ENCODE measurements around the gene MRPL37.

The MRPL37 gene

GRCh38 chr1:54219688-54220003, 19.7 kb downstream of the MRPL37 start:
- TF ChIP-seq CTCF (IDR thresholded peaks at IDR 0.05; ENCODE audit: low read depth, low read length, missing control alignments), result no peak
- no peak for DNase-seq (ENCODE audit: low read depth)
- no peak overlapping the region for H3K4me3 ChIP-seq (ENCODE audit: low read depth, low read length)

DNA sequence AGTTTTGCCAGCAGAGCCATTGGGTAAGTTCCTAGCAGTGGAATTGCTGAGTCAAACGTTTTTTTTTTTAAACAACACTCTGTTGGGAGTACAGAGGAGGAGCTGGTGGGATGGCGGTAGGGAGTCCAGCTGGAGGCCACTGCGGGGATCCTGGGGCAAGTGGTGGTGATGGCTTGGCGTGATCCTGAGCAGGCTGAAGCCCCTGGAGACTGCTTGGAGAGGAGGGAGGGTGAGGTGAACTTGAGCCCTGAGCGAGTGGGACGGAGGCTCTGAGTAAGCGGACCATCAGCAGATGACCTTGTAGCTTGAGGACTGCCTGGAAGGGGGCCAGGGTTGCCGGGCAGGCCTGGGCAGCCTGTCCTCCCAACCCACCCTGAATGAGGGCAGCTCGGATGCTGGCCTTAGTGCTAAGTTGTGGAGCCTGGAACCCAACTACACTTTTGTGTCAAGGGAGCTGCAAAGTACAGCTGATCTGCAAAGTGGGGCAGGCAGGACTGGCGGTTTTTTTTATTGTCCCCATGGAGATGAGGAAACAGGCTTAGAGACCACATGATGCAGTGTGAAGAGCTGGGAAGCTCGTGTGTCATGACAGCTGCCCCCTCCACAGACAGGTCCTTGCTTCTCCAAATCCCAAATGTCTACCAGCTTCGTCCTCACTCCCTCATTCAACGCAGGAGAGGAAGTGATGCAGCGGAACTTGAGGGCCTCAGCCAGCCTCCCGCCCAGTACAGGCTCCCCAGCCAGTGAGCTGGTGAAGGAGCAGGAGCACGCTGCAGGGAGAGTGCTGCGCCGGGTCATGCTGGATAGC, 20.2 kb downstream of the MRPL37 start:
- no peak overlapping the region for H3K4me3 ChIP-seq (ENCODE audit: low read depth, low read length)
- DNase-seq (ENCODE audit: low read depth), result no peak
- no peak for TF ChIP-seq CTCF (IDR thresholded peaks at IDR 0.05; ENCODE audit: low read depth, low read length, missing control alignments)

GRCh38 chr1:54221113-54221834, 21.3 kb downstream of the MRPL37 start:
- no peak for DNase-seq (ENCODE audit: low read depth)
- TF ChIP-seq CTCF (IDR thresholded peaks at IDR 0.05; ENCODE audit: low read depth, low read length, missing control alignments), result no peak
- H3K4me3 ChIP-seq (ENCODE audit: low read depth, low read length), result no peak overlapping the region

DNA sequence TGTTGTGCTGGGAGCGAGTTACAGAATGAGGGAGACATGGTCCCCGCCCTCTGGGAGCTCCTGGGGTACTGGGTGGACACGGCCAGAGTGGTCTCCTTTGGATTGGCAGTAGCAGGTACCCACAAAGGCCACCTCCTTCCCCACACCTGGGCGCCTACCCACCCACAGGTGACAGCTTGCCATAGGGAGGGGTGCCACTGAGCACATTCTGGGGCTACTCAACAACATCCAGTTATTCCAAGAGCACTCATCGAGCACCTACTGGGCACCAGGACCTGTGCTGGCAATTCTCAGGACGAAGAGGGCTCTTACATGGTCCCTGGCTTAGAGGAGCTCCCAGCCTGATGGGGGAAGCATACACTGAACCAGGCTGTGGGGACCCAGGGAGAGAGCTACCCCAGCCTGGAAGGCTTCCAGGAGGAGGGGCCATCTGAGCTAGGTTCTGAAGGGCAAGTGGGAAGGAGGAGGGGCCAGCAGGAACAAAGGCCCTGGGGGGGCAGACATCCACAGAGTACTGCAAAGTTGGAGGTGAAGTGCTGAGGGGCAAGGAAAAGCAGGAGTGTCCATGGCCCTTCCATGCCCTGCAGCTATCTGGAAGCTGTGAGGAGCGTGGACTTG, 22.0 kb downstream of the MRPL37 start:
- DNase-seq (ENCODE audit: low read depth), result no peak
- H3K4me3 ChIP-seq (ENCODE audit: low read depth, low read length), result no peak overlapping the region
- TF ChIP-seq CTCF (IDR thresholded peaks at IDR 0.05; ENCODE audit: low read depth, low read length, missing control alignments), result no peak

DNA sequence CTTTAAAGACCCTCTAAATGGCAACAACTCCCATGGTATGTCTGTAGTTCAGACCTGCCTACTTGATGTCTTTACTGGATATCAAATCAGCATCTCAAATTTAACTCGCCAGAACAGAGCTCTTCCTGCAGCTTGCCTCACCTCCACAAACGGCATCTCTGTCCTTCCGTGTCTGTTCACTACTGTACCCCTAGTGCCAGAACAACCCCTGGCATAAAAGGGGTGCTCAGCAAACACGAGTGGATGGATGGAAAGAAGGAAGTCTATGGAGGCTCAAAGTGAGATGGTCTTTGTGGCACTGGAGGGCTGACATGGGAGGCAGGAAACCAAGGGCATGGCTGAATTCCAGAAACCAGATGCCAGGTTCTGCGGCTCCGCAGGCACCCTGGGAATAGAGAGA, 22.7 kb downstream of the MRPL37 start:
- H3K4me3 ChIP-seq (ENCODE audit: low read depth, low read length), result no peak overlapping the region
- DNase-seq (ENCODE audit: low read depth), result no peak
- no peak for TF ChIP-seq CTCF (IDR thresholded peaks at IDR 0.05; ENCODE audit: low read depth, low read length, missing control alignments)

GRCh38 chr1:54223441-54224202, 23.7 kb downstream of the MRPL37 start:
- no peak for TF ChIP-seq CTCF (IDR thresholded peaks at IDR 0.05; ENCODE audit: low read depth, low read length, missing control alignments)
- no peak overlapping the region for H3K4me3 ChIP-seq (ENCODE audit: low read depth, low read length)

More at GRCh38 chr1:54223441-54224202, 23.7 kb downstream of the MRPL37 start:
- no peak for DNase-seq (ENCODE audit: low read depth)
